Measurements from ENCODE around the gene AIG1.

Gene AIG1

GRCh38 chr6:143049611-143050010 lies 11.1 kb upstream of the AIG1 start:
- TF ChIP-seq, protein P1, sequence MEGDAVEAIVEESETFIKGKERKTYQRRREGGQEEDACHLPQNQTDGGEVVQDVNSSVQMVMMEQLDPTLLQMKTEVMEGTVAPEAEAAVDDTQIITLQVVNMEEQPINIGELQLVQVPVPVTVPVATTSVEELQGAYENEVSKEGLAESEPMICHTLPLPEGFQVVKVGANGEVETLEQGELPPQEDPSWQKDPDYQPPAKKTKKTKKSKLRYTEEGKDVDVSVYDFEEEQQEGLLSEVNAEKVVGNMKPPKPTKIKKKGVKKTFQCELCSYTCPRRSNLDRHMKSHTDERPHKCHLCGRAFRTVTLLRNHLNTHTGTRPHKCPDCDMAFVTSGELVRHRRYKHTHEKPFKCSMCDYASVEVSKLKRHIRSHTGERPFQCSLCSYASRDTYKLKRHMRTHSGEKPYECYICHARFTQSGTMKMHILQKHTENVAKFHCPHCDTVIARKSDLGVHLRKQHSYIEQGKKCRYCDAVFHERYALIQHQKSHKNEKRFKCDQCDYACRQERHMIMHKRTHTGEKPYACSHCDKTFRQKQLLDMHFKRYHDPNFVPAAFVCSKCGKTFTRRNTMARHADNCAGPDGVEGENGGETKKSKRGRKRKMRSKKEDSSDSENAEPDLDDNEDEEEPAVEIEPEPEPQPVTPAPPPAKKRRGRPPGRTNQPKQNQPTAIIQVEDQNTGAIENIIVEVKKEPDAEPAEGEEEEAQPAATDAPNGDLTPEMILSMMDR (IDR thresholded peaks at IDR 0.05): no peak
- Histone ChIP-seq H3K9ac (no peak overlapping the region), H3K79me2 (no peaks in the 10 kb centered on the region), H3K36me3 (ENCODE audit: control insufficient read depth, insufficient read depth, low read length) (no peaks in the 10 kb centered on the region), H2AFZ (no peak overlapping the region), H3K9me3 (ENCODE audit: control insufficient read depth, low read length) (no peaks in the 10 kb centered on the region), H3K27ac (no peak overlapping the region), H3K27me3 (ENCODE audit: control insufficient read depth, insufficient read depth, low read length) (no peaks in the 10 kb centered on the region), H3K4me3 (ENCODE audit: low read depth, low read length) (no peak overlapping the region), H3K4me1 (no peaks in the 10 kb centered on the region), H3K4me2 (ENCODE audit: low read length) (no peak overlapping the region)

- no peak overlapping the region for H3K27ac ChIP-seq
These were observed 10.2 kb upstream of the AIG1 start for GRCh38 chr6:143050509-143050908.

GRCh38 chr6:143052282-143052681 lies 8.4 kb upstream of the AIG1 start:
- Histone ChIP-seq H3K9ac (no peak overlapping the region), H3K4me3 (ENCODE audit: low read depth, low read length) (no peak overlapping the region), H3K4me2 (ENCODE audit: low read length) (no peak overlapping the region), H3K4me1 (no peaks in the 10 kb centered on the region), H3K27me3 (ENCODE audit: control insufficient read depth, insufficient read depth, low read length) (no peaks in the 10 kb centered on the region), H3K27ac (no peak overlapping the region), H3K36me3 (ENCODE audit: control insufficient read depth, insufficient read depth, low read length) (no peaks in the 10 kb centered on the region), H3K79me2 (no peaks in the 10 kb centered on the region), H2AFZ (no peak overlapping the region), H3K9me3 (ENCODE audit: control insufficient read depth, low read length) (no peaks in the 10 kb centered on the region)
- TF ChIP-seq, protein P1 (IDR thresholded peaks at IDR 0.05): no peak

More at GRCh38 chr6:143050509-143050908, 10.2 kb upstream of the AIG1 start:
- Histone ChIP-seq H2AFZ (no peak overlapping the region), H3K27me3 (ENCODE audit: control insufficient read depth, insufficient read depth, low read length) (no peaks in the 10 kb centered on the region), H3K4me1 (no peaks in the 10 kb centered on the region), H3K9me3 (ENCODE audit: control insufficient read depth, low read length) (no peaks in the 10 kb centered on the region), H3K4me2 (ENCODE audit: low read length) (no peak overlapping the region), H3K36me3 (ENCODE audit: control insufficient read depth, insufficient read depth, low read length) (no peaks in the 10 kb centered on the region), H3K79me2 (no peaks in the 10 kb centered on the region), H3K9ac (no peak overlapping the region), H3K4me3 (ENCODE audit: low read depth, low read length) (no peak overlapping the region)
- TF ChIP-seq, protein P1 (IDR thresholded peaks at IDR 0.05): no peak

DNA sequence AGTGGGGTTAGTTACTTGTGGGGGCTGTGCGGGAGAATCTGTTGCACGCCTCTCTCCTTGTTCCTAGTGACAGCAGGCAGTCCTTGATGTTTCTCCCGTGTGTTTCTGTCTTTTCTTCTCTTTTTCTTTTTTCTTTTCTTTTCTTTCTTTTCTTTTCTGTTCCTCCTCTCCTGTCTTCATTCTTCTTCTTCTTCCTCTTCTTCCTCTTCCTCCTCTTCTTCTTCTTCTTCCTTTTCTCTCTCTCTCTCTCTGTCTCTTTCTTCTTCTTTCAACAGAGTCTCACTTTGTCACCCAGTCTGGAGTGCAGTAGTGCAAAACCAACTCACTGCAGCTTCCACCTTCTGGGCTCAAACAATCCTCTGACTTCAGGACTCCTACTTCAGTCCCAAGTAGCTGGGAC lies 6.8 kb upstream of the AIG1 start:
- no peak overlapping the region for H2AFZ ChIP-seq
- H3K4me2 ChIP-seq (ENCODE audit: low read length): no peak overlapping the region
- no peak overlapping the region for H3K4me3 ChIP-seq (ENCODE audit: low read depth, low read length)
- no peak overlapping the region for H3K27ac ChIP-seq
- no peaks in the 10 kb centered on the region for H3K27me3 ChIP-seq (ENCODE audit: control insufficient read depth, insufficient read depth, low read length)
- no peaks in the 10 kb centered on the region for H3K79me2 ChIP-seq
- H3K9me3 ChIP-seq (ENCODE audit: control insufficient read depth, low read length): no peaks in the 10 kb centered on the region
- no peaks in the 10 kb centered on the region for H3K36me3 ChIP-seq (ENCODE audit: control insufficient read depth, insufficient read depth, low read length)
- H3K9ac ChIP-seq: no peak overlapping the region
- TF ChIP-seq, protein P1 (IDR thresholded peaks at IDR 0.05): no peak
- H3K4me1 ChIP-seq: no peaks in the 10 kb centered on the region

- H3K4me1 ChIP-seq: no peaks in the 10 kb centered on the region
- H3K4me2 ChIP-seq (ENCODE audit: low read length): no peak overlapping the region
- H2AFZ ChIP-seq: no peak overlapping the region
- H3K4me3 ChIP-seq (ENCODE audit: low read depth, low read length): no peak overlapping the region
- H3K9ac ChIP-seq: no peak overlapping the region
- H3K36me3 ChIP-seq (ENCODE audit: control insufficient read depth, insufficient read depth, low read length): no peaks in the 10 kb centered on the region
- no peaks in the 10 kb centered on the region for H3K79me2 ChIP-seq
- TF ChIP-seq, protein P1 (IDR thresholded peaks at IDR 0.05): no peak
- no peak overlapping the region for H3K27ac ChIP-seq
- no peaks in the 10 kb centered on the region for H3K9me3 ChIP-seq (ENCODE audit: control insufficient read depth, low read length)
- H3K27me3 ChIP-seq (ENCODE audit: control insufficient read depth, insufficient read depth, low read length): no peaks in the 10 kb centered on the region
These were observed 6.4 kb upstream of the AIG1 start for GRCh38 chr6:143054329-143054728.

All from parathyroid adenoma (tissue), 2 donors.